Keratinocyte (primary cell): ENCODE data around the gene FNDC1. TPM values are rescaled to one million over a fixed set of nuclear protein-coding genes. Genes with fewer than 3 reads are reported as not detected.

Experiments used
- DNase-seq: peaks from one replicate; pipeline ENCODE4 v3.0.0-alpha.2; 2011; ENCODE audit warnings: low read depth, missing footprints, low spot score
- FAIRE-seq: peaks from 2 replicates; lab custom pipeline; 2011; peaks lifted over from hg19 to GRCh38; lab: Jason Lieb, UNC
- H2AFZ ChIP-seq: 2 replicates; pipeline ENCODE4 v1.6.0; 2012; ENCODE audit warnings: low read length, control low read depth, inconsistent platforms; ENCODE audit not compliant: control insufficient read depth
- H3K27ac ChIP-seq: 2 replicates; pipeline ENCODE4 v1.5.1; 2011; ENCODE audit warnings: low read length; ENCODE audit not compliant: control insufficient read depth, insufficient read depth
- H3K27me3 ChIP-seq: 3 replicates; pipeline ENCODE4 v1.6.0; 2011; ENCODE audit warnings: low read length; ENCODE audit not compliant: control insufficient read depth, insufficient read depth; ENCODE audit errors: extremely low read depth
- H3K36me3 ChIP-seq, 2 experiments: 2 replicates in 1 of 2; 3 replicates in 1 of 2; pipeline ENCODE4 v1.5.1; 2011; ENCODE audit warnings: low read length in 2 of 2, mild to moderate bottlenecking in 1 of 2; ENCODE audit not compliant: control insufficient read depth in 2 of 2, insufficient read depth in 2 of 2; ENCODE audit errors: extremely low read depth in 1 of 2
- H3K4me1 ChIP-seq: 3 replicates; pipeline ENCODE4 v1.5.1; 2011; ENCODE audit warnings: low read length; ENCODE audit not compliant: control insufficient read depth, insufficient read depth; ENCODE audit errors: extremely low read depth
- H3K4me2 ChIP-seq: 3 replicates; pipeline ENCODE4 v1.6.0; 2011; ENCODE audit warnings: low read depth, low read length; ENCODE audit not compliant: control insufficient read depth, insufficient read depth; ENCODE audit errors: extremely low read depth
- H3K4me3 ChIP-seq, 3 experiments: fragments of 200-600 bp in 1 of 3; sonication (generic) in 1 of 3; 2 replicates in 2 of 3; 3 replicates in 1 of 3; pipeline ENCODE4 v1.5.1; 2011 to 2016; ENCODE audit warnings: low read length in 3 of 3, mild to moderate bottlenecking in 3 of 3, control low read depth in 2 of 3, inconsistent platforms in 1 of 3, low read depth in 1 of 3, mixed read lengths in 1 of 3, mixed run types in 1 of 3, moderate library complexity in 1 of 3; ENCODE audit not compliant: control insufficient read depth in 2 of 3, insufficient read depth in 2 of 3; ENCODE audit errors: extremely low read depth in 1 of 3
- H3K79me2 ChIP-seq: 2 replicates; pipeline ENCODE4 v1.6.0; 2012; ENCODE audit warnings: low read length; ENCODE audit not compliant: control insufficient read depth, insufficient read depth
- H3K9ac ChIP-seq: 3 replicates; pipeline ENCODE4 v1.6.0; 2011; ENCODE audit warnings: low read length; ENCODE audit not compliant: control insufficient read depth, insufficient read depth; ENCODE audit errors: extremely low read depth
- H3K9me1 ChIP-seq: 3 replicates; pipeline ENCODE4 v1.6.0; 2011; ENCODE audit warnings: low read length; ENCODE audit not compliant: control insufficient read depth, insufficient read depth; ENCODE audit errors: extremely low read depth
- H3K9me3 ChIP-seq: 2 replicates; pipeline ENCODE4 v1.5.1; 2012; ENCODE audit warnings: low read depth, low read length; ENCODE audit not compliant: control insufficient read depth
- H4K20me1 ChIP-seq: 3 replicates; pipeline ENCODE4 v1.6.0; 2011; ENCODE audit warnings: low read length; ENCODE audit not compliant: control insufficient read depth, insufficient read depth; ENCODE audit errors: extremely low read depth
- EZH2 ChIP-seq: IDR thresholded peaks from one replicate; pipeline ENCODE4 v1.6.1; 2012; ENCODE audit warnings: inconsistent platforms, mild to moderate bottlenecking, low read length, moderate library complexity
- dilution Hi-C: fragments of 300-500 bp; cut with MboI; formaldehyde crosslinking; loops from one replicate; pipeline ENCODE4 v1.7.0; 2020; ENCODE audit warnings: low sequenced_read_pairs; ENCODE audit not compliant: extremely low pct_ligation_motif_present
- polyA plus RNA-seq, 5 experiments: library from polyadenylated mRNA; depleted of rRNA in 3 of 5; stranded (reverse) in 3 of 5; stranded (forward) in 1 of 5; unstranded in 1 of 5; fragments of >200 nt; gene quantifications; 1 replicate in 1 of 5; 2 replicates in 3 of 5; 3 replicates in 1 of 5; pipeline versions ENCODE4 v1.2.1 to v1.2.3, GENCODE V29; 2011 to 2012; ENCODE audit warnings: missing spikeins in 2 of 5, low read depth in 1 of 5, low replicate concordance in 1 of 5
- TF ChIP-seq, protein P1 (sequence below), 3 experiments: IDR thresholded peaks in 1 of 3; conservative IDR thresholded peaks in 1 of 3; optimal IDR thresholded peaks in 1 of 3; 2 replicates in 2 of 3; 3 replicates in 1 of 3; pipeline versions ENCODE3 to v1.5.1; 2011; ENCODE audit warnings: low read length in 3 of 3, mild to moderate bottlenecking in 3 of 3, moderate library complexity in 2 of 3, control low read depth in 1 of 3, inconsistent platforms in 1 of 3; ENCODE audit not compliant: insufficient read depth in 2 of 3; ENCODE audit errors: extremely low read depth in 1 of 3

Gene FNDC1
- polyA plus RNA-seq, 1 donor (not counting 4 experiments of a cell fraction or from before 2014, with no cell fraction given) = not detected

DNA sequence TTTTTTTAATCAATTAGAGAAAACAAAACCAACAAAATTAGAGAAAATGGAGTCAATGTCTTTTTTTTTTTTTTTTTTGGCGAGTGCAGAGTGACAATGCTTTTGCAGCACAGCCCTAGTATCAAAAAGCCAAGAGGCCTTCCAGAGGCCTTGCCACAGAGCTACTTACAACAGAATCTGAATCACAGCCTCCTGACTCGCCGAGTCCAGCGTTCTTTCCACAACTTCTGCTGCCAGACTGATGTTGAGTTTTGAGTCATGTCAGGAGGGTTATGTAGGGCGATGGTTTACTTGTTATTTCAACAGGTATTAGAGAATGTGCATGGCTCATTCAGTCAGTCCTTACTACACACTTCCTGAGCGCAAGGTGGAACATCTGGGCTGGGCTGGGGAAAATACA, 88.6 kb downstream of the FNDC1 start:
- dilution Hi-C loops = no loop called here
- no peaks in the 10 kb centered on the region for H3K79me2 ChIP-seq

DNA sequence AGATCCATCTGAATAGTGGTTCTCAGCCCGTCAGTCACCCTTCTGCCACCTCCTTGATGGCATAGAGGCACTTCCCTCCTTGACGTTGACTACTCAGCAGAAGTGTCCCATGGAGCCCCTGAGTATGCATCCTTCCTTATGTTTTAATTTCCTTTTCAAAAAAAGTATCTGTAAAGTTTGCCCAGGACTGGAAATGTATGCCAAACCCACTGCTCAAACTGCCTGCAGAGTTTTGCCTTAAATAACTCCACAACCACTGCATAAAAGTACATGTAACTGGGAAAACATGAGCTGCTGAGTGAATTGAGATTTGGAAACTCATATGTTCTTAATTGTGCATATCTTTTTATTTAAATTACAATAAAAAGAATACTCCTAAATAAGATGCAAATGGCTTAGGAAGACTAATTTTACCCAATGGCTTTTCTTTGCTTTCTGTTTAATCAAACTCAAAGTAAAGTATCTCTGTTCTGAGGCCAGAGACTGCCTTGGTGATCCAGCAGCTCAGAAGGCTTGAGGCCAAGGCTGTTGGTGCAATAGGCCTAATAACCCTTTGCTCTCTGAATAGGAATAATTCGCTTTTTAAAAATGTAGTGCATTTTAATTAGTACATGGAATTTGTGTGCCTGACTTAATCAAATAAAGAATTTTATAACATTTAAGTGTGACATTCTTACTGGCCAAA, 90.4 kb downstream of the FNDC1 start:
- H3K9me1 ChIP-seq = no peaks in the 10 kb centered on the region
- H3K4me3 ChIP-seq = no peak overlapping the region
- no peak overlapping the region for H3K4me2 ChIP-seq
- DNase-seq = no peak
- no peak overlapping the region for H2AFZ ChIP-seq
- no peak for TF ChIP-seq EZH2
- TF ChIP-seq, protein P1, sequence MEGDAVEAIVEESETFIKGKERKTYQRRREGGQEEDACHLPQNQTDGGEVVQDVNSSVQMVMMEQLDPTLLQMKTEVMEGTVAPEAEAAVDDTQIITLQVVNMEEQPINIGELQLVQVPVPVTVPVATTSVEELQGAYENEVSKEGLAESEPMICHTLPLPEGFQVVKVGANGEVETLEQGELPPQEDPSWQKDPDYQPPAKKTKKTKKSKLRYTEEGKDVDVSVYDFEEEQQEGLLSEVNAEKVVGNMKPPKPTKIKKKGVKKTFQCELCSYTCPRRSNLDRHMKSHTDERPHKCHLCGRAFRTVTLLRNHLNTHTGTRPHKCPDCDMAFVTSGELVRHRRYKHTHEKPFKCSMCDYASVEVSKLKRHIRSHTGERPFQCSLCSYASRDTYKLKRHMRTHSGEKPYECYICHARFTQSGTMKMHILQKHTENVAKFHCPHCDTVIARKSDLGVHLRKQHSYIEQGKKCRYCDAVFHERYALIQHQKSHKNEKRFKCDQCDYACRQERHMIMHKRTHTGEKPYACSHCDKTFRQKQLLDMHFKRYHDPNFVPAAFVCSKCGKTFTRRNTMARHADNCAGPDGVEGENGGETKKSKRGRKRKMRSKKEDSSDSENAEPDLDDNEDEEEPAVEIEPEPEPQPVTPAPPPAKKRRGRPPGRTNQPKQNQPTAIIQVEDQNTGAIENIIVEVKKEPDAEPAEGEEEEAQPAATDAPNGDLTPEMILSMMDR (optimal IDR thresholded peaks at IDR 0.05 in 1 of 3, IDR thresholded peaks at IDR 0.05 in 1 of 3, conservative IDR thresholded peaks at IDR 0.05 in 1 of 3; ENCODE audit: extremely low read depth in 1 of 3, insufficient read depth in 2 of 3, low read length in 3 of 3) = no peak
- H3K27ac ChIP-seq = no peak overlapping the region
- no peaks in the 10 kb centered on the region for H3K79me2 ChIP-seq
- no peaks in the 10 kb centered on the region for H4K20me1 ChIP-seq
- H3K9me3 ChIP-seq = no peaks in the 10 kb centered on the region
- H3K4me1 ChIP-seq = no peaks in the 10 kb centered on the region
- H3K36me3 ChIP-seq = no peaks in the 10 kb centered on the region
- dilution Hi-C loops = no loop called here
- no peak for FAIRE-seq
- no peaks in the 10 kb centered on the region for H3K27me3 ChIP-seq
- no peak overlapping the region for H3K9ac ChIP-seq

More for the DNA sequence above, 88.6 kb downstream of the FNDC1 start:
- H2AFZ ChIP-seq = no peak overlapping the region
- H3K9me3 ChIP-seq = no peaks in the 10 kb centered on the region
- H4K20me1 ChIP-seq = no peaks in the 10 kb centered on the region
- no peak overlapping the region for H3K9ac ChIP-seq
- DNase-seq (no peak), FAIRE-seq (no peak)
- TF ChIP-seq EZH2 = no peak
- TF ChIP-seq, protein P1 (optimal IDR thresholded peaks at IDR 0.05 in 1 of 3, IDR thresholded peaks at IDR 0.05 in 1 of 3, conservative IDR thresholded peaks at IDR 0.05 in 1 of 3; ENCODE audit: extremely low read depth in 1 of 3, insufficient read depth in 2 of 3, low read length in 3 of 3) = no peak
- no peak overlapping the region for H3K27ac ChIP-seq
- H3K4me2 ChIP-seq = no peak overlapping the region
- no peak overlapping the region for H3K4me3 ChIP-seq
- H3K4me1 ChIP-seq = peaks cover 7% of the 10 kb centered on the region
- H3K36me3 ChIP-seq = no peaks in the 10 kb centered on the region
- H3K27me3 ChIP-seq = peaks cover 2% of the 10 kb centered on the region
- no peaks in the 10 kb centered on the region for H3K9me1 ChIP-seq
